Measurements from ENCODE around the gene TTK. TPM values are rescaled to one million over a fixed set of nuclear protein-coding genes. Genes with fewer than 3 reads are reported as not detected.

TTK gene
- total RNA-seq (2014; rRNA removed; shearing (Covaris generic)): 78.5 and 79.6 TPM in 2 replicates
- 39.5 and 50.7 TPM in 2 replicates for polyA plus RNA-seq (2016; fragmentation: Nextera tagmentation; extraction: Ambion mirVana)
- long read RNA-seq, partial matches to known transcripts: 8 of 15 reads
- long read RNA-seq, other reads (novel, unspliced or antisense): 2 of 15 reads

DNA sequence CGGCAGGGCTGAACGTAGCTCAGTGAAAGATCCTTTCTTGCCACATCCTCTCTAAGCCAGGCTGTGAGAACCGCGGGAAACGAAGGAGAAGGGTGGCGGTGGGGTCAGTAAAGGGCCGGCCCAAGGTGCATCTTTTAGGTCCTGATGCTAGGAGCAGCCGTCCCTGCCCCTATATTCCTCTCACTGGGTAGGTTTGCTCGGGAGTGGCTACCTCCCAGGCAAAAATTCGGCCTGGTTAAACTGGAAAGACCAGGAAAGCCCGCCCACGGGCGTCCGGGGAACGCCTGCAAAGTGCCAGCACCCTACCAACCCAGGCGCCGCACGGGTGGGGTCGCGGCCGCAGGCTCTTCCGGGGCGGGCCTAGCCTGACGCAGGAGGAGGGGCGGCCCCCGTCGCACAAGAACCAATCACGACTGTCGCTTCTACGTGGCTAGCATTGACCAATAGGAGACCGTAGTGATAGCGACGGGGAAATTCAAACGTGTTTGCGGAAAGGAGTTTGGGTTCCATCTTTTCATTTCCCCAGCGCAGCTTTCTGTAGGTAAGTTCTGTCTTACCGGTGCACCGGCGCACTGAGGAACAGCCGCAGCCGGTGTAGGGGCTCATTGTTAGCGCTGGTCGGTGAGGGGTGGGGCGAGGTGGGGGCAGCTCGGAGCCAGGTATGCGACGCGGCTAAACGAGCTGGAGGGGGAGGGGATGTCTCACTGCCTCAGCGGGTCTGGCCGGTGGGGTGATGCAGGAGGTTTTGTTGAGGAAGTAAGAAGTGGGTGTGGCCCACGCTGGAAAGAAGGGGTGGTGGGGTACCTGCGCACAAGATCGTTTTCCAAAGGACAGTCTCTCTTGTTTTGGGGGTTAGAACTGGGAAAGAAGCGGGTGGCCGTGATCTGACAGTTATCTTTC lies at the start of gene TTK:
TTK (plus strand) TSS at position 477 of the 900 bp plus-strand sequence. CDS start 1,195 bp downstream, outside the sequence.
- Histone ChIP-seq H3K27ac (ENCODE audit: low read depth) (peak within 1 kb of the TSS; percentile 91), H3K4me1 (ENCODE audit: insufficient read depth) (peaks cover 18% of the 10 kb centered on the region; the same call in 1 of the 2 replicates), H3K27me3 (ENCODE audit: insufficient read depth) (no peaks in the 10 kb centered on the region), H3K4me3 (peak within 1 kb of the TSS; percentile 63), H3K9me2 (ENCODE audit: insufficient read depth) (no peaks in the 10 kb centered on the region), H3K4me2 (peak within 1 kb of the TSS; percentile 91), H4K20me1 (replicated peaks; ENCODE audit: insufficient read depth) (no peaks in the 10 kb centered on the region; the same call in 1 of the 2 replicates), H3F3A (replicated peaks; ENCODE audit: low read depth) (no peaks in the 10 kb centered on the region), H2AFZ (peak within 1 kb of the TSS; percentile 87), H3K36me3 (ENCODE audit: insufficient read depth) (peaks cover 17% of the 10 kb centered on the region), H3K79me2 (replicated peaks; ENCODE audit: insufficient read depth) (peaks cover 35% of the 10 kb centered on the region)
- Mint-ChIP-seq H3K4me3 (peak within 1 kb of the TSS; percentile 96), H3K36me3 (ENCODE audit: low read depth) (peaks cover 28% of the 10 kb centered on the region), H3K27ac (peak within 1 kb of the TSS; percentile 98), H3K27me3 (ENCODE audit: insufficient read depth, low read depth, poor library complexity) (no peaks in the 10 kb centered on the region), H3K9me3 (no peaks in the 10 kb centered on the region; the same call in 2 of the 3 replicates), H3K4me1 (peaks cover 21% of the 10 kb centered on the region)
- TF ChIP-seq, protein P1, sequence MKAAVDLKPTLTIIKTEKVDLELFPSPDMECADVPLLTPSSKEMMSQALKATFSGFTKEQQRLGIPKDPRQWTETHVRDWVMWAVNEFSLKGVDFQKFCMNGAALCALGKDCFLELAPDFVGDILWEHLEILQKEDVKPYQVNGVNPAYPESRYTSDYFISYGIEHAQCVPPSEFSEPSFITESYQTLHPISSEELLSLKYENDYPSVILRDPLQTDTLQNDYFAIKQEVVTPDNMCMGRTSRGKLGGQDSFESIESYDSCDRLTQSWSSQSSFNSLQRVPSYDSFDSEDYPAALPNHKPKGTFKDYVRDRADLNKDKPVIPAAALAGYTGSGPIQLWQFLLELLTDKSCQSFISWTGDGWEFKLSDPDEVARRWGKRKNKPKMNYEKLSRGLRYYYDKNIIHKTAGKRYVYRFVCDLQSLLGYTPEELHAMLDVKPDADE (IDR thresholded peaks at IDR 0.05): peak; percentile 55; the same call in 1 of the 2 replicates
- peak; percentile 83 for TF ChIP-seq CREB1 (CRISPR knock-in tag; IDR thresholded peaks at IDR 0.05; ENCODE audit: low read depth)
- TF ChIP-seq ZNF331 (CRISPR knock-in tag; IDR thresholded peaks at IDR 0.05; ENCODE audit: low read depth): no peak
- peak; percentile 88 for TF ChIP-seq POLR2AphosphoS5 (IDR thresholded peaks at IDR 0.05; ENCODE audit: low read depth)
- TF ChIP-seq EZH2 (IDR thresholded peaks at IDR 0.05; ENCODE audit: low read depth, unreplicated experiment): no peak
- peak; percentile 99 for ATAC-seq
- peak; percentile 97 for DNase-seq (ENCODE audit: low spot score)

GRCh38 chr6:79954849-79955248 lies 49.6 kb upstream of the TTK start:
- Histone ChIP-seq H4K20me1 (replicated peaks; ENCODE audit: insufficient read depth) (no peaks in the 10 kb centered on the region), H3K27ac (ENCODE audit: low read depth) (no peak overlapping the region), H3K4me1 (ENCODE audit: insufficient read depth) (no peaks in the 10 kb centered on the region), H2AFZ (no peak overlapping the region), H3K4me2 (no peak overlapping the region), H3K4me3 (no peak overlapping the region), H3K79me2 (replicated peaks; ENCODE audit: insufficient read depth) (no peaks in the 10 kb centered on the region), H3K27me3 (ENCODE audit: insufficient read depth) (no peaks in the 10 kb centered on the region), H3K36me3 (ENCODE audit: insufficient read depth) (no peaks in the 10 kb centered on the region), H3F3A (replicated peaks; ENCODE audit: low read depth) (no peaks in the 10 kb centered on the region), H3K9me2 (ENCODE audit: insufficient read depth) (0 out of 2 replicates have a peak, but pooled peaks cover 8% of the 10 kb centered on the region)
- Mint-ChIP-seq H3K27me3 (ENCODE audit: insufficient read depth, low read depth, poor library complexity) (peaks cover 5% of the 10 kb centered on the region), H3K4me1 (no peaks in the 10 kb centered on the region), H3K27ac (no peak overlapping the region), H3K4me3 (no peak overlapping the region), H3K36me3 (ENCODE audit: low read depth) (no peaks in the 10 kb centered on the region; the same call in 2 of the 3 replicates), H3K9me3 (peaks cover 2% of the 10 kb centered on the region; the same call in 2 of the 3 replicates)
- no peak for DNase-seq (ENCODE audit: low spot score)
- ATAC-seq: no peak
- no peak for TF ChIP-seq JUNB (IDR thresholded peaks at IDR 0.05; ENCODE audit: unreplicated experiment)
- TF ChIP-seq EZH2 (IDR thresholded peaks at IDR 0.05; ENCODE audit: low read depth, unreplicated experiment): no peak
- no peak for TF ChIP-seq POLR2AphosphoS5 (IDR thresholded peaks at IDR 0.05; ENCODE audit: low read depth)
- TF ChIP-seq ZNF462 (CRISPR knock-in tag; IDR thresholded peaks at IDR 0.05): no peak
- no peak for TF ChIP-seq REST (IDR thresholded peaks at IDR 0.05; ENCODE audit: unreplicated experiment)
